ENCODE measurements around the gene ZNF775. TPM values are rescaled to one million over a fixed set of nuclear protein-coding genes. Genes with fewer than 3 reads are reported as not detected.

Gene ZNF775
- total RNA-seq, 1 experiment from 2014 or later: 3.4 TPM

- no peaks in the 10 kb centered on the region for H3K4me1 ChIP-seq (replicated peaks; ENCODE audit: insufficient read depth)
- no TSS peak for BruUV-seq (replicated peaks)
- 0 out of 2 replicates have a peak, but pooled peaks cover 8% of the 10 kb centered on the region for H3F3A ChIP-seq (ENCODE audit: insufficient read depth, low read depth)
- no peak overlapping the region for H2AFZ ChIP-seq
- H3K4me2 ChIP-seq: no peak overlapping the region
- 0 out of 2 replicates have a peak, but pooled peaks cover 13% of the 10 kb centered on the region for H3K36me3 ChIP-seq (ENCODE audit: low read depth)
- intact Hi-C loops (cut with micrococcal nuclease; ENCODE audit: unreplicated experiment): no loop called here
- ChIA-PET CTCF (no interaction called here), POLR2A (ENCODE audit: unreplicated experiment) (no interaction called here)
- H3K9me2 ChIP-seq (ENCODE audit: insufficient read depth): no peaks in the 10 kb centered on the region
- TF ChIP-seq EZH2 (IDR thresholded peaks at IDR 0.05; ENCODE audit: low read depth): no peak
- TF ChIP-seq CTCF (conservative IDR thresholded peaks at IDR 0.05): no peak
- H3K27me3 ChIP-seq (ENCODE audit: insufficient read depth, low read depth): no peaks in the 10 kb centered on the region
- H3K4me3 ChIP-seq: no peak overlapping the region
- no peaks in the 10 kb centered on the region for H3K9me3 ChIP-seq (ENCODE audit: insufficient read depth, low read depth)
- no peak overlapping the region for H3K27ac ChIP-seq
- H3K79me2 ChIP-seq (ENCODE audit: low read depth): 0 out of 2 replicates have a peak, but pooled peaks cover 8% of the 10 kb centered on the region
- no peak for DNase-seq
- no peaks in the 10 kb centered on the region; the same call in none of the 2 replicates for H4K20me1 ChIP-seq (ENCODE audit: insufficient read depth)
Measured at GRCh38 chr7:150332852-150333635, 46.1 kb upstream of the ZNF775 start.

- no peak overlapping the region for H3K4me3 ChIP-seq
- no peaks in the 10 kb centered on the region for H3K9me3 ChIP-seq (ENCODE audit: insufficient read depth, low read depth)
- 0 out of 2 replicates have a peak, but pooled peaks cover 7% of the 10 kb centered on the region for H3K36me3 ChIP-seq (ENCODE audit: low read depth)
- TF ChIP-seq EZH2 (IDR thresholded peaks at IDR 0.05; ENCODE audit: low read depth) (no peak), CTCF (conservative IDR thresholded peaks at IDR 0.05) (no peak)
- BruUV-seq (replicated peaks): no TSS peak
- no peaks in the 10 kb centered on the region for H3K4me1 ChIP-seq (replicated peaks; ENCODE audit: insufficient read depth)
- no peaks in the 10 kb centered on the region for H3K9me2 ChIP-seq (ENCODE audit: insufficient read depth)
- H3K27me3 ChIP-seq (ENCODE audit: insufficient read depth, low read depth): no peaks in the 10 kb centered on the region
- no peak overlapping the region for H3K27ac ChIP-seq
- no peak overlapping the region for H2AFZ ChIP-seq
- ChIA-PET CTCF (no interaction called here), POLR2A (ENCODE audit: unreplicated experiment) (no interaction called here)
- H3K4me2 ChIP-seq: no peak overlapping the region
- no peaks in the 10 kb centered on the region; the same call in none of the 2 replicates for H4K20me1 ChIP-seq (ENCODE audit: insufficient read depth)
- DNase-seq: no peak
- intact Hi-C loops (cut with micrococcal nuclease; ENCODE audit: unreplicated experiment): no loop called here
- H3F3A ChIP-seq (ENCODE audit: insufficient read depth, low read depth): 0 out of 2 replicates have a peak, but pooled peaks cover 8% of the 10 kb centered on the region
- H3K79me2 ChIP-seq (ENCODE audit: low read depth): 0 out of 2 replicates have a peak, but pooled peaks cover 3% of the 10 kb centered on the region
Measured at GRCh38 chr7:150333659-150334058, 45.5 kb upstream of the ZNF775 start.

GRCh38 chr7:150334108-150334507 is 45.0 kb upstream of the ZNF775 start:
- intact Hi-C loops (cut with micrococcal nuclease; ENCODE audit: unreplicated experiment): no loop called here
- Histone ChIP-seq H3K27me3 (ENCODE audit: insufficient read depth, low read depth) (no peaks in the 10 kb centered on the region), H3K36me3 (ENCODE audit: low read depth) (0 out of 2 replicates have a peak, but pooled peaks cover 4% of the 10 kb centered on the region), H3F3A (ENCODE audit: insufficient read depth, low read depth) (0 out of 2 replicates have a peak, but pooled peaks cover 8% of the 10 kb centered on the region), H2AFZ (no peak overlapping the region), H3K9me3 (ENCODE audit: insufficient read depth, low read depth) (no peaks in the 10 kb centered on the region), H3K9me2 (ENCODE audit: insufficient read depth) (no peaks in the 10 kb centered on the region), H3K27ac (no peak overlapping the region), H4K20me1 (ENCODE audit: insufficient read depth) (no peaks in the 10 kb centered on the region; the same call in none of the 2 replicates), H3K4me2 (no peak overlapping the region), H3K79me2 (ENCODE audit: low read depth) (0 out of 2 replicates have a peak, but pooled peaks cover under 1% of the 10 kb centered on the region), H3K4me1 (replicated peaks; ENCODE audit: insufficient read depth) (no peaks in the 10 kb centered on the region), H3K4me3 (no peak overlapping the region)
- BruUV-seq (replicated peaks): no TSS peak
- no peak for DNase-seq
- CTCF ChIA-PET: no interaction called here
- POLR2A ChIA-PET (ENCODE audit: unreplicated experiment): no interaction called here
- TF ChIP-seq EZH2 (IDR thresholded peaks at IDR 0.05; ENCODE audit: low read depth): no peak
- no peak for TF ChIP-seq CTCF (conservative IDR thresholded peaks at IDR 0.05)
